ENCODE results near the gene IHH. TPM values are rescaled to one million over a fixed set of nuclear protein-coding genes. Genes with fewer than 3 reads are reported as not detected.
A peak's percentile ranks its signal among the peaks of the same experiment; 100 is the strongest.

IHH gene
- not detected for total RNA-seq

GRCh38 chr2:219060821-219061791, at the start of gene IHH:
Gene IHH, minus strand, starts transcription at chr2:219060921. Its CDS starts 454 bp downstream, at chr2:219060467.
- Mint-ChIP-seq H3K27ac (no peak within 1 kb of the TSS), H3K4me1 (peaks cover 14% of the 10 kb centered on the region), H3K4me3 (peak within 1 kb of the TSS; percentile 30), H3K27me3 (peaks cover 79% of the 10 kb centered on the region), H3K36me3 (no peaks in the 10 kb centered on the region), H3K9me3 (no peaks in the 10 kb centered on the region)
- POLR2A ChIA-PET, result no interaction called here
- DNase-seq, result peak; percentile 53
- peak; percentile 34 for ATAC-seq (ENCODE audit: low read depth)

DNA sequence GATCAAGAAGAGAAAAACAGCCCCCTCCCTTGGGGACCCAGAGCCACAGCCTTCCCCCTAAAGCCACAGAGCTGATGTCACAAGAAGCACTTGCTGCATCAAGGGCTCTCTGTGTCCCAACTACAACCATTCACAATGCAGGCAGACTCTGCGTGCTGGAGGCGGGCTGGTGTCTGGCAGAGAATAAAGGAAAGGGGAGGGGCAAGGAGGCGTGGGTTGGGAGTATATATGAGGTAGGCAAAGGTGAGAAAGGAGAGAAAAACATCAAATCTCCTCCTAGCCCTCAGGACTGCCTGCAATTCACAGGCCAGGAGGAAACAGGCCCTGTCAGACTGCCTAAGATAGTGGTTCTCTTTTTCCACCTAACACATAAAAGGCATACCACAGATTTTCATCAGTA, 48.8 kb upstream of the IHH start:
- POLR2A ChIA-PET, result no interaction called here
- H3K27ac Mint-ChIP-seq, result no peak overlapping the region
- ATAC-seq (ENCODE audit: low read depth), result peak; percentile 83

DNA sequence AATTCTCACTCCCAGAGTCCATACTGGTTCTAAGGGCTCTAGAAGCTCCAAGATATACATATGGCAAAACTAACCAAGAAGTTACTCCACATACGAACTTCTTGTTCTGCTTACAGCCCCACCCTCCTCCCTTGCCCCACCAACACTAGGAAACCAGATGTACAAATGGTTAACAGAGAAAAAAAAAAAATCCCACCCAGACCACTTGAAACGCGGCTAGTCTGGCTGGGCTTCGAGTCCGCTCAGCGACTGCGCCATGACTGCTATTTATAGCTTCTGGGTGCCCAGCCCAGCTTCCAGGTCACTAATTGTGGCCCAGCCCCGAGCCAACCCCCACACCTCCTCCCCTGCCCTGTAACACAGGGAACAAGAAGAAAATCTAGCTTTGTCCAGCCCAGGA, 47.0 kb upstream of the IHH start:
- POLR2A ChIA-PET, result no interaction called here
- no peak for DNase-seq
- no peak overlapping the region for H3K27ac Mint-ChIP-seq
- H3K4me3 Mint-ChIP-seq, result no peak overlapping the region
- no peak for ATAC-seq (ENCODE audit: low read depth)
- H3K36me3 Mint-ChIP-seq, result peaks cover 8% of the 10 kb centered on the region
- H3K27me3 Mint-ChIP-seq, result peaks cover 2% of the 10 kb centered on the region
- no peaks in the 10 kb centered on the region for H3K9me3 Mint-ChIP-seq
- H3K4me1 Mint-ChIP-seq, result peaks cover 22% of the 10 kb centered on the region

More for the DNA sequence above, 48.8 kb upstream of the IHH start:
- no peaks in the 10 kb centered on the region for H3K9me3 Mint-ChIP-seq
- peaks cover 17% of the 10 kb centered on the region for H3K4me1 Mint-ChIP-seq
- H3K36me3 Mint-ChIP-seq, result peaks cover 6% of the 10 kb centered on the region
- no peaks in the 10 kb centered on the region for H3K27me3 Mint-ChIP-seq
- no peak overlapping the region for H3K4me3 Mint-ChIP-seq
- DNase-seq, result no peak

- POLR2A ChIA-PET, result no interaction called here
- ATAC-seq (ENCODE audit: low read depth) (no peak), DNase-seq (no peak)
- Mint-ChIP-seq H3K27ac (no peak overlapping the region), H3K4me1 (peaks cover 22% of the 10 kb centered on the region), H3K4me3 (no peak overlapping the region), H3K36me3 (peaks cover 8% of the 10 kb centered on the region), H3K9me3 (no peaks in the 10 kb centered on the region), H3K27me3 (peaks cover 2% of the 10 kb centered on the region)
Observed at GRCh38 chr2:219106251-219106650, 45.5 kb upstream of the IHH start.

DNA sequence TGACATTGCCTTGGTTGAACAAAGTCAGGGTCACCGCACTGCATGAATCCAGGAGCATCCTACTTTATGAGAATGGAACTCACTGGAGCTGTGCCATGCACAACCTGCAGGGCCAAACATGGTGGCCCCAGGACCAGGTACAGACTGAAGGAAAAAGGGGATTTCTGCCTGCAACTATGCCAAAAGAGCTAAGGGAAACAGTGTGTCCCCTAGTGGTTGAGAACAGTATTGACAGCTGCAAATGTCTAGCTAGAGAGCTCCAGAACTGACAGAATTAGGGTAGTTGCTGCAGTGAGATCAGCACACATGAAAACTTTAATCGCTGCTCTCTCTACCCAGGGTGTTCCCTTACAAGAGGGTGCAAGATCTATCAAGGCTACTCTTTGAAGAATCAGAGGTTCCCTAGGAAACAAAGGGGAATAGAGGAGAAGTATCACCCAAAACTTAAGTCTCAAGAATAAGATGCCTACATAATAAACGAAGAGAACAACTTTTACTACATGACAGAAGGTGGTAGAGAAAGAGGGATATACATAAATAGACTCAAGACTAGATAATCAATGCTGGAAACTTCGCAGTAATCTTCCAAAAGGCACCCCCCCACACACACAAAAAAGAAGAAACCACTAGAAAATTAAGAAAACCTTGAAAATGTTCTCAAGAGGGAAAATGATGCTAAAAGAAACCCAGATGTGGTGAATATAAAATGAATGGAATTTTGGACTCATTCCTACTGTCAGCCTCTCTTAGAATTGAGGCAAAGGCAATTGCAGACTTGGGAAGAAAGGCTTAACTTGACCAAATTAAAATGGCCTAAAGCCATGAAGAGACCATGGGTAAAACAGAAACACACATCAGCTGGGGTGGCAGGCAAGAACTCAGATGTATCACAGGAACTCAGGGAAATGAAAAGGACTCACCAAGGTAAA, 43.6 kb upstream of the IHH start:
- DNase-seq, result no peak
- POLR2A ChIA-PET, result interaction anchor here (0.8 kb wide), 1 partner anchor 949 kb away, joined by 3 read pairs; no protein-coding TSS in a partner anchor
- no peak overlapping the region for H3K4me3 Mint-ChIP-seq
- no peak overlapping the region for H3K27ac Mint-ChIP-seq
- peaks cover 16% of the 10 kb centered on the region for H3K4me1 Mint-ChIP-seq
- H3K27me3 Mint-ChIP-seq, result peaks cover 2% of the 10 kb centered on the region
- ATAC-seq (ENCODE audit: low read depth), result peak; percentile 39
- H3K36me3 Mint-ChIP-seq, result peaks cover 5% of the 10 kb centered on the region
- no peaks in the 10 kb centered on the region for H3K9me3 Mint-ChIP-seq

- ATAC-seq (ENCODE audit: low read depth), result no peak
- DNase-seq, result no peak
- H3K4me1 Mint-ChIP-seq, result peaks cover 5% of the 10 kb centered on the region
- H3K36me3 Mint-ChIP-seq, result peaks cover 2% of the 10 kb centered on the region
- peaks cover 2% of the 10 kb centered on the region for H3K27me3 Mint-ChIP-seq
- no peak overlapping the region for H3K27ac Mint-ChIP-seq
- H3K4me3 Mint-ChIP-seq, result no peak overlapping the region
- H3K9me3 Mint-ChIP-seq, result no peaks in the 10 kb centered on the region
- POLR2A ChIA-PET, result no interaction called here
Observed at GRCh38 chr2:219099329-219099728, 38.6 kb upstream of the IHH start.

DNA sequence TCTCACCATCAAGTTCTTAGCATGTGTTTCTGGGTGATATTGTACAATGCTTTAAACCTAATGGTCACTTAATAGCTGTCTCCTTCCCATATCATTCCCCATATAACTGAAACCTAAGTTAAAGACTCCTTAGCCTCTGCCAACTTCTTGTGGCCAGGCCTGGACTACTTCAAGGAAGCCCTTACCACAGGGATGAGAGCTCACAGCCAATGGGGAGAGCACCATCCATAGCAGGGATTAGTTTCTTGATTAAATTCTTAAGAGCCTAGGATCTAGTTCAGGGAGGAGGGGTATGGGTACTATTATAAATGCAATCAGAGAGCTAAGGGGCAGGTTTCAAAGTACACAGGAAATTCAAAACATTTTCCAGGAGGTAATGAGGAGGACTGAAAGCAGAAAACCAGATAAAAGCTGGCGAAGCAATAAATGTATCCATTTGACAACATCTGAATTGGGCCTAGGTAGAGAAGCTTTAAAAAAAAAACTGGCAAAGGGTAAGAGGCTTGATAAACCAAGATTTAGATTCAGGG, 34.8 kb upstream of the IHH start:
- H3K4me1 Mint-ChIP-seq, result peaks cover 3% of the 10 kb centered on the region
- POLR2A ChIA-PET, result no interaction called here
- DNase-seq (no peak), ATAC-seq (ENCODE audit: low read depth) (no peak)
- H3K36me3 Mint-ChIP-seq, result no peaks in the 10 kb centered on the region
- H3K4me3 Mint-ChIP-seq, result no peak overlapping the region
- H3K27ac Mint-ChIP-seq, result no peak overlapping the region
- H3K9me3 Mint-ChIP-seq, result no peaks in the 10 kb centered on the region
- H3K27me3 Mint-ChIP-seq, result no peaks in the 10 kb centered on the region

GRCh38 chr2:219094171-219094570, 33.5 kb upstream of the IHH start:
- Mint-ChIP-seq H3K4me3 (no peak overlapping the region), H3K27me3 (no peaks in the 10 kb centered on the region), H3K4me1 (peaks cover 3% of the 10 kb centered on the region), H3K9me3 (no peaks in the 10 kb centered on the region), H3K27ac (no peak overlapping the region), H3K36me3 (peaks cover 2% of the 10 kb centered on the region)
- ATAC-seq (ENCODE audit: low read depth) (no peak), DNase-seq (no peak)
- POLR2A ChIA-PET, result no interaction called here

- H3K9me3 Mint-ChIP-seq, result no peaks in the 10 kb centered on the region
- POLR2A ChIA-PET, result interaction anchor here (0.9 kb wide), 1 partner anchor 10 kb away, joined by 3 read pairs; no protein-coding TSS in a partner anchor
- peaks cover 8% of the 10 kb centered on the region for H3K4me1 Mint-ChIP-seq
- H3K27ac Mint-ChIP-seq, result no peak overlapping the region
- DNase-seq (no peak), ATAC-seq (ENCODE audit: low read depth) (no peak)
- H3K36me3 Mint-ChIP-seq, result peaks cover 5% of the 10 kb centered on the region
- H3K4me3 Mint-ChIP-seq, result no peak overlapping the region
- H3K27me3 Mint-ChIP-seq, result no peaks in the 10 kb centered on the region
Observed at GRCh38 chr2:219090436-219091299, 29.9 kb upstream of the IHH start.

DNA sequence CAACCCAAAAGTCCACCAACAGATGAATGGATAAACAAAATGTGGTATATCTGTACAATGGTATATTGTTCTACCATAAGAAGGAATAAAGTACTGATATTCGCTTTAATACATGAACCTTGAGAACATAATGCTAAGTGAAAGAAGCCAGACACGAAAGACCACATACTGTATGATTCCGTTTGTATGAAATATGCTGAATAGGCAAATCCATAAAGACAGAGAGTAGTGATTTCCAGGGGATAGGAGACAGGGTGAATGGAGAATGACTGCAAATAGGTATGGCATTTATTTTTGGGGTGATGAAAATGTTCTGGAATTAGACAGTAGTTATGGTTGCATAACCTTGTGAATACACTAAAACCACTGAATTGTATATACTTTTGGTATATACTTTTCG, 28.6 kb upstream of the IHH start:
- H3K4me1 Mint-ChIP-seq, result peaks cover 17% of the 10 kb centered on the region
- ATAC-seq (ENCODE audit: low read depth) (no peak), DNase-seq (no peak)
- H3K9me3 Mint-ChIP-seq, result no peaks in the 10 kb centered on the region
- H3K36me3 Mint-ChIP-seq, result peaks cover 5% of the 10 kb centered on the region
- H3K27me3 Mint-ChIP-seq, result no peaks in the 10 kb centered on the region
- H3K4me3 Mint-ChIP-seq, result no peak overlapping the region
- no peak overlapping the region for H3K27ac Mint-ChIP-seq
- POLR2A ChIA-PET, result no interaction called here

DNA sequence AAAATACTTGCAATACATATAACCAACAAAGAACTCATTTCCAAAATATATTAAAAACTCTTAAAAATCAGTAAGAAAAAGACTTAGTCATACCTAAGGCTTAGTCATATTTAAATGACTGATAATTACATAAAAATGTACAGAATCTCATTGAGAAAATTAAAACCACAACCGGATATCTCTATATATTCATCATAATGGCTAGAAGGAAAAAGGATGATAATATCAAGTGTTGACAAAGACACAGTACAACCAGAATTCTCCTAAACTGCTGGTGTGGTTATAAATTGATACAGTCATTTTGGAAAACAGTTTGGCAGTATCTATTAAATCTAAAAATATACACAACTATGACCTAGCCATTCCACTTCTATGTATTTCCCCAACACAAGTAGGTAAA, 27.1 kb upstream of the IHH start:
- Mint-ChIP-seq H3K4me3 (no peak overlapping the region), H3K9me3 (no peaks in the 10 kb centered on the region), H3K27ac (no peak overlapping the region), H3K4me1 (peaks cover 15% of the 10 kb centered on the region), H3K27me3 (no peaks in the 10 kb centered on the region), H3K36me3 (peaks cover 5% of the 10 kb centered on the region)
- ATAC-seq (ENCODE audit: low read depth) (no peak), DNase-seq (no peak)
- POLR2A ChIA-PET, result interaction anchor here (0.5 kb wide), 1 partner anchor 124 kb away, joined by 4 read pairs; no protein-coding TSS in a partner anchor

DNA sequence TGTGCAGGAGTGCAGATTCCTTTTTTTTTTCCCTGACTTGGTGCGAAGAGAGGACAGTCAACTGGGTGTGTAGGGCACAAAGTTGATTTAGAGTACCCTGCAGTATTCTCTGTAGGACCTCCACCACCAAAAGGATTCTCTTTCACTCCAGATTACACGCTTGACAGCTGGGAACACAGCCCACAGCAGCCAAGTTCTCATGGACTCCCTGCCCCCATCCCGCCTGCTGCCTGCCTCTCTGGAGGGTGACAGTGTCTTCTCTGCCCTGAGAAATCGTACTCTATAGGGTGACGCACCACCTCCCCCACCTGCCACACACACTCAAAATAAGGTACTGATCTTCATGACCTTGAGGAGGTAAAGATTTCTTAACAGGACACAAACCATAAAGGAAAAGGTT, 26.6 kb upstream of the IHH start:
- H3K27ac Mint-ChIP-seq, result no peak overlapping the region
- H3K27me3 Mint-ChIP-seq, result no peaks in the 10 kb centered on the region
- ATAC-seq (ENCODE audit: low read depth) (no peak), DNase-seq (no peak)
- H3K4me1 Mint-ChIP-seq, result peaks cover 15% of the 10 kb centered on the region
- POLR2A ChIA-PET, result interaction anchor here (0.5 kb wide), 1 partner anchor 124 kb away, joined by 4 read pairs; no protein-coding TSS in a partner anchor
- H3K4me3 Mint-ChIP-seq, result no peak overlapping the region
- H3K9me3 Mint-ChIP-seq, result no peaks in the 10 kb centered on the region
- peaks cover 5% of the 10 kb centered on the region for H3K36me3 Mint-ChIP-seq

Measured in activated naive CD8-positive, alpha-beta T cell treated with anti-CD3 and anti-CD28 coated beads, Interleukin-2, amount 10 ng/mL, durations not matched to agents 7 days and 5 days (primary cell).